GM19463 (cell line): Measurements from ENCODE around the gene CABLES2.

ENCODE experiments used
- ATAC-seq: cut with Tn5 transposase; IDR thresholded peaks from one replicate; pipeline ENCODE4 v1.9.1; 2021; ENCODE audit warnings: mild to moderate bottlenecking, moderate library complexity; ENCODE audit not compliant: unreplicated experiment

Gene CABLES2

DNA sequence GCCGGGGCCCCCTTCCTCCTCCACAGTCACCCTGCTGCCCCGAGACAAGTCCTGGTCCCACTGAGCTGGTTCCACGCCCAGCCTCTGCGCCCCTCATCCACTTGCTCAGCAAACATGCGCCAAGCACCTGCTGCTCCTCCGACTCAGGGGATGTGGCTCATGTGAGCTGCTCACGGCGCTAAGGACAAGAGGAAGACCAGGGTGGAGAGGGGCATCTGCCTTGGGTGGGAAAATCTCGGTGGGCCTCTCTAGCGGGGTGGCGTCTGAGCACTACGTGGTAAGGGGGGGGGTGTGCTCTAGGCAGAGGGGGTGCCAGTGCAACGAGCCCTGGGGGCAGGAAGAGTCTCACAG, 44.5 kb downstream of the CABLES2 start:
- no peak for ATAC-seq

DNA sequence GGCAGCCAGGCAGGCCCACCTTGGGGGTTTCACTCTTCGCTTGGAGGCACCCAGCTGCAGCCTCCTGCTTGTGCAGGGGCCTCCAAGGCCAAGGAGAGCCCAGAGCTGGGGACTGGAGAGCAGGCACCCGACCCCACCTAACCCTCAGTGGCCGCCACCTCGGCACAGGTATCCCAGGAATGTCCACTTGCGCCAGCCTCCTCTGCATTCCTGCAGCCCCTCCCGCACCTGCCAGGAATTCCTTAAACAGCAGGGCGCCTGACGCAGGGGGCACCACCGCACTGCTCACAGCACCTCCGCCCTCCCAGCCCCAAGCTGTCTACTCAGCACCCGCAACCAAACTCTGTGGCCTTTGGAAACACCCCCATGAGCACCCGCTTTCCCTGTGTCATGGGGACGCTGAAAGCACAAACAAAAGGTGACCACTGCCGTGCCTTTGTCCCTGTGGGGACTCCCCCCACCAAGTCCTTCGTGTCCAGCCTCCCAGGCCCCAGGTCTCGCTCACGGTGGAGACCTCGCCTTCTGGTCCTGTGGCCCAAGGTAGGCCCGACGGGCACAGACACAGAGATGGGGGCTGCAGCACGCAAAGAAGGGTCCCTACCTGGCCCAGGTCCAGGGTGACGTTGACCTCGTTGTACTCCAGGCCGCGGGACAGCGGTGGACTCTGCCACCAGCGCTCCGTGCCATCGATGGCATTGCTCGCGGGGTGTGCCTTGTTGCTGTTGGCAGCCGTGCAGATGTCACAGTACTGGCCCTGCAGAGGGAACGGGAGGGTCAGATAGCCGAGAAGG, 45.1 kb downstream of the CABLES2 start:
- ATAC-seq: no peak

DNA sequence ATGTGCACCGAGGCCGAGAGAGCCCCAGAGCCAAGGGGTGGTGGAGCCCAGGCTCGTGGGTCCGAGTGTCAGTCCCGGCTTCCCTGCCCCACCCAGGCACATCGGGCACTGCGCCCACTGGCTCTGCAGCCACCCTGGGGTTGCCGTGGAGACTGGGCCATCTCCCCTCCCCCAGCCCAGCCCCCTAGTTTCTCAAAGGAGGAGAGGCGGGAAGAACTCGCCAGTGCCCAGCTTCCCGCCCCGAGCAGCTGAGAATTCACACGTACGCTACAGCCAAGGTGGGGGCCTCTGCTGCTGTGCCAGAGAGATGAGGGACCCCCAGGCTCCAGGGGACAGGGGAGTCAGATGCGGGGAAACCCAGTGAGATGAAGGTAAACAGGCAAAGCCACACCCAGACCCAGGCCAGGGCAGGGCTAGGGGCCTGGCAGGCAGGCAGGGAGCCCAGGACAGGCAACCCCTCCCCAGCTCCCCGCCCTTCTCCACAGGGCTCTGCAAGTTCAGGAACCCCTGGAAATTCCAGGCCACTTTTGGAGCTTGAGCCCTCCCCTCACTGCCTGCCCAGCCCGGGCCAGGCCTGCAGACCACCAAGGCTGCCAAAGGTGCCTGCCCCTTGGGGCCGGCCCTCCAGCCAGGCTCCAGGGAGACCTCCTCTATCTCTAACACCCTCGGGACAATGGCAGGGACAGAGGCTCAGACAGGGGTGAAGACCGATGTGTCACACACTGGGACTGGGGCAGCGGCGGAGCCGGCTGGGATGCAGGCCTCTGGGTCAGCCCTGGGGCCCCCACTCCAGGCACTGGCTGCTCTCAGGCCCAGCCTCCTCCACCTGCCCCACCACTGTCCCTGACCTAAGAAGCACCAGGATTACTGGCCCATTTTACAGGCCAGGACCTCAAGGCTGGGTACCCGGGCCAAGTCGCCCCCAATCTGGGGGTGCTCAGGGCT, 46.0 kb downstream of the CABLES2 start:
- ATAC-seq: no peak

DNA sequence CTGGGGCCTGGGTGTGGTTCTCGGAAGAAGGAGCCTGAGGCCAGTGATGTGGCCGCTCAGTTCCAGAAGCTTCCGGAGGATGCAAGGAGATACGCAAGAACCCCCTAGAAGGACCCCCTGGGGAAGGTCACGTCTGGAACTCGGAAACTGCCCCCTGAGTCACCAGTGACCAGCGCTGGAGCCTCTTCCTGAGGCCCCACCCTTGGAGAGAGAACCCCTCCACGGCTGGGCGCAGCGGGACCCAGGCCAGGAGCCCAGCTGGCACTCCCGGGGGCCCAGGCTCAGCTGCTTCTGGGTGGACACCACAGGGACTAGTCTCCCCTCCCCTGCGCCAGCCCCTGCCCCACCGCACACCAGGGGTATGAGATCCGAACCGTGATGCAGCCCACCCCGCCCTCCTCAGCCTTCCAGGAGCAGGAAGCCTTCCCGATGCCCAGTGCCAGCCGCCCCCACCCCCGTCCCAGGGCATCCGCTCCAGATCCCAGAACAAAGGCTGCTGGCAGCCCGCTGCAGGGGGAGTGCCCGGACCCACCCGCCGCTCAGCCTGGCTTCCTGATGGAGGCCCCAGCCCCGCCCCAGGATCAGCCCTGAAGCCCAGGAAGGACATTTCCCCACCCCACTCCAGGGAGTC, 47.5 kb downstream of the CABLES2 start:
- ATAC-seq: no peak

DNA sequence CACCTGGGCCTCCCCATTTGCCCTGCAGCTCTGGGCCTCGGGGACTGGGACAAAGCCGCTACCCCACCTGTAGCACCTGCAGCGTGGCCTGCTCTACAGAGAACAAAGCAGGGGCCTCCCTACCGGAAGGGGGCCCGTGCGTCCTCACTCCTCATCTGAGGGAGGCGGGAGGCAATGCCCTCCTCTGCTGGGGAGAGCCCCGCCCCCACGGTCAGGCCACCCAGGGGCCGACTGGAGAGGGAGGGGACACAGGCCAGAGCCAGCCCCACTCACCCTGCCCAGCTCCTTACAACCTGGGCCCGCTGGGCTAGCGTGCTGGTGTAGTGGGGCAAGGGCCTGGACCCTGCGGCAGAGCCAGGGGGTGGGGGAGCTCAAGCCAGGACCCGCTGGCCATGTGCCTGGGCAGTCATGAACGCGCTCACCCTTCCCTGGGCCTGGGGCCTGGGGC, 48.0 kb downstream of the CABLES2 start:
- no peak for ATAC-seq

DNA sequence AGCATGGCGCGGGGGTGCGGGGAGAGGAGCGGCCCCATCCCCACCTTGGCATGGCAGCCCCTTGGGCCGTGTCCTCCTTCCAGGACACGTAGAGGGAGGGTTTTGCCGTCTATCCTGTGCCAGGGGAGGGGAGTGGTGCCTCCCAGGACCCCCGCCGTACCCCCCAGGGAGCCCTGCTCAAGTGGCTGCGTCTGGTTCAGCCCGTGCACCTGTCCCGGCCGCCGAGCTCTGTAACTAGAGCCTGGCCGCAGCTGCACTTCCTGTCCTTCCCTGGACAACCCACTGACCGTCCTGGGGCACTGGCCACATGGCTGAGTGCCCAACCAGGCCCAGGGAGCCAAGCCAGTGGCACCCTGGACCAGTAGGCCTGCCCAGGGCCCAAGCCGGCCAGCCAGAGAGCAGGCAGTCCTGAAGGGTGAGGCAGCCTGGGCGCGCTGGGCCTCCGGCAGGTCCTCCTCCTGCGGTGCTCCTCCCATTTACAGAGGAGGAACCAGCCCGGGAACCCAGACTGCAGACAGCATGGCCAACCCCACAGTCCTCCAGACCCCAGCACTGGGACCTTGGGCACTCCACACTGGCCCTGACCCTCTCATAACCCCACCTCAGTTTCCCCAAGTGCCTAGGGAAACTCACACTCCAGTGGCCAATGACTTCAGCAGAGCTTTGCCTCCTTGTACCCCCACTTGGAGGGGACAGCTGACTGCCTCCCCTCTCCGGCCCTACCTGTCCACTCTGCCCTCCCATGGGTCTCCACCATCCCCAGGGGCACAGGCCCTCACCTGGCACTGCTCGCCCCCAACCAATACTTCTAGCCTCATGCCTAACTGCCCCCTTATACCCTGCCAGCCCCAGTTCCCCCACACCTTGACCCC, 48.7 kb downstream of the CABLES2 start:
- ATAC-seq: no peak

DNA sequence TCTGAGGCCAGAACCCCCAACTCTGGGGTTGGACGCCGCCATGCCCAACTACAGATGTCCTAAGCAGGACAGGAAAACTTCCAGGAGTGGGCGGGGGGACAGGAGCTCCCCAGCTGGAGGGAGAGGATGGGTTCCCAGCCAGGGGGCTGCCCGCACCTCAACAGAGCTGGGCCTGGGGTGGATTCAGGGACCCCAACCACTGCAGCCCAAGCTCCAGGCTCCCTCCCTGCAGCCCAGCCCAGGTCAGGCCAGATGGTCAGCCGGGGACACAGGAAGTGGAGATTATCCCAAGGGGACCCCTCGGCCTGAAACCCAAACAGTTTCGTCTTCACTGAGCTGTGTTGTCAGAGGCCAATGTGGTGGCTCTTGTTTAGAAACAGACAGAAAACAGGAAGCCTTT, 49.4 kb downstream of the CABLES2 start:
- no peak for ATAC-seq

DNA sequence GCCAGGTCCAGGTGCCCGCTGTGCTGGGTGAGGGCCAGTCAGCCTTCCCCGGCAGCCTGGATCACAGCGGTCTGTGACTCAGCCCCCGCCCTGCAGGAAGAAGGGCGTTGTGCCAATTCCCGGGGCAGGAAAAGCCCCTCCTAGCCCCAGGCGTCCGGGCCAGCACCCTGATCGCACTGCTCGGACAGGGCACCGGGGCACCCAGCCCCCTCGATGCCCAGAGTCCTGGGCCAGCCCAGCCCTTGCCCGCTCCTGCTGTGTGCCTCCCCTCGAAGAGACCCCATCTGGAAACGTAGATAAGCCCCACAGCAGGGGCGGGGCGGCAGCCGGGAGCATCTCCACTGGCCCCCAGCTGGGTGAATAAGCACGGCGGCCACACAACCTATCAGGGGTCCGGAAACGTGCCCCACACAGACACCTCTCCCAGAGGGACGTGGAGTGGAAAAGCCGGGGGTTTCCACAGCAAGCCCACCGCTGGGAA, 49.9 kb downstream of the CABLES2 start:
- ATAC-seq: no peak

DNA sequence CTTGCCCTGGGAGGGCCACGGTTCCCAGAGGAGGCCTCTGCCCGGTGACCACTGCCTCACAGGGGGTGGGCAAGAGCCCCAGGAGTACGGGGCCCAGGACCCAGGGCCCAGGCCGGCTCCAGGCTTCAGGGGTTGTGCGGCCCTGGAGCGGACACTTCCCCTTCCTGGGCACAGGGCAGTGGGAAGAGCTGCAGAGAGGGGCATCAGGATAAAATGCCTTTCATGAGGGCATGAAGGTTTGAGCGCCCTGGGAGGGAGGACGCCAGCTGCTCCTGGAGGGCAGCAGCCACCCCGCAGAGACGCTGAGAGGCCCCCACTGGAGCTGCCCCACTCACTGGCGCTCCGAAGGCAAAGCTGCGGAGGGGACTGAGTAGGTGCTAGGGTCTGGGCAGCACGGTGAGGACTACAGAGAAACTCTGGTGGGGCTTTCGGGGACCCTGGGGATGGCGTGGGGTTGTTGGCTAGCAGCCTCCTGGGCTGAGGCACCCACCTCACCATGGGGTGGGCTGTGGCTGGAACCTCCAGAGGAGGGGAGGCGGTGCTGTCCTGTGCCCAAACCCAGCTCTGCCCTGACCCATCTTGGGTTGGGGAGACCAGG, 50.4 kb downstream of the CABLES2 start:
- no peak for ATAC-seq

DNA sequence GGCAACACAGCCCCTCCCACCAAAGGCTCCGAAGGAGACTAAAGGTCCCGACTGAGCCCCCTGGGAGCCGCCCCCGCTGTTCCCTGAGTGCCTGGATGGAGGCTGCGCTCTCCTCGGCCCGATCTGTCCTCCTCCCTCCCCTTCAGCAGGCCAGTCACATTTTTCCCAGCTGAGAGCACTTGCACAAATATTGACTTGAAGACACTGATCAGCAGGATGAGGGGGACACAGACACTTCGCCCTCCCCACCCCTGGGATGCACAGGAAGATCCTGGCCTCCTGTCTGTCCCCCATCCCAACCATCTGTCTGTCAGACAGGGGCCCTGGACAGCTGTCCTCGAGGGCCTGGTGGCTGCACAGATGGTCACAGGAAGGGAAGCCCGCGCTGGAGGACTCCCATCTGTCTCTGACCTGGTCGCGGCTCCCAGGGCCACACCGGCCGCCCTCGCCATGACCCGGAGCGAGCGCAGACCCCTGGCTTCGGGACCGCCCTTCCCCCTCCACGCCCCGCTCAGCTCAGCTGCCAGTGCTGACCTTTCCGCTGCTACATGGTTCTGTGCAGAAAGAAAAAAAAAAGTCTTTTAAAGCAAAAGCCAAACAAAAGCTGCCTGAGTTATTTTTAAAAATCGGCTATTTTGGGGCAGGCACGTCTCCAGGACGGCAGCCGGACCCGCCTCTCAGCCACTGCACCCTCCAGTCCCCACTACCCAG, 51.1 kb downstream of the CABLES2 start:
- no peak for ATAC-seq

DNA sequence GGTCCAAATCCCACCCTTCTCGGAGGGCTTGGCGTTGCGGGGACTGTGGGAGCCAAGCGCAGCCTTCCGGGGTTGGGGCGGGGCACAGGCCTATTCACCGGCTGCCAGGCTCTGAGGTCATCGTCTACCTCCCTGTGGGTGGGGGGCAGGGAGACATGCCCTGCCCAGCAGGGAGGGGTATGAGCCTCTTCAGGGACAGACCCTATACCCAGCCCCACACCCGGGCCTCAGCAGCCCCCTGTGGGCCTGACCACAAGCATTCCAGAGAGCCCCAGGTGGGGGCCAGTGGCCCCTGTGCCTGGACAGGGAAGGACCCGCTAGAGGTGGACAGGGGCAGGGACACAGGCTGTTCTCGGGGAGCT, 51.6 kb downstream of the CABLES2 start:
- no peak for ATAC-seq

DNA sequence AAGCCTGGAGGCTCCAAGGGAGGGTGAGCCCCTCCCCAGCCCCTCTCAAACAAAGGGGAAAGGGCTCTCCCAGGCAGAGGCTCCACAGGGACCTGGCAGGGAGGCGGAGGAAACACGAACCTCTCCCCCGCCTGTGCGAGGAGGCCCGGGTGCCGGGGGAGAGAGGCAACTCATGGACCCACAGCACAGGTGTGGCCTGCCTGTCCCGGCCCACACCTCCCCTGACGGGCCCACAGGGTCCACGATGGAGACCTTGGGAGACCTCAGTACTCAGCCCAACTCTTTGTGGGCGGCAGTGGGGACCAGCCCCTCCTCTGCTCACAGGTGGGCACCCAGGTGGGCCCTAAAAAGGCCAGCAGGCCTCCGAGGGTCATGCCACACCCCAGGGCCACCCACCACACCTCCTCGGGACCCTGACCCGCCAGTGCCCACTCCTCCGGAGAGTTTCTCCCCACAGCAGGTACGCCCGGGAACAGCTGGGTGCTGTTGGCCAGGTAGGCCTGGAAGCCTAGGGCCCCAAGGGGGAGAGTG, 52.2 kb downstream of the CABLES2 start:
- no peak for ATAC-seq

DNA sequence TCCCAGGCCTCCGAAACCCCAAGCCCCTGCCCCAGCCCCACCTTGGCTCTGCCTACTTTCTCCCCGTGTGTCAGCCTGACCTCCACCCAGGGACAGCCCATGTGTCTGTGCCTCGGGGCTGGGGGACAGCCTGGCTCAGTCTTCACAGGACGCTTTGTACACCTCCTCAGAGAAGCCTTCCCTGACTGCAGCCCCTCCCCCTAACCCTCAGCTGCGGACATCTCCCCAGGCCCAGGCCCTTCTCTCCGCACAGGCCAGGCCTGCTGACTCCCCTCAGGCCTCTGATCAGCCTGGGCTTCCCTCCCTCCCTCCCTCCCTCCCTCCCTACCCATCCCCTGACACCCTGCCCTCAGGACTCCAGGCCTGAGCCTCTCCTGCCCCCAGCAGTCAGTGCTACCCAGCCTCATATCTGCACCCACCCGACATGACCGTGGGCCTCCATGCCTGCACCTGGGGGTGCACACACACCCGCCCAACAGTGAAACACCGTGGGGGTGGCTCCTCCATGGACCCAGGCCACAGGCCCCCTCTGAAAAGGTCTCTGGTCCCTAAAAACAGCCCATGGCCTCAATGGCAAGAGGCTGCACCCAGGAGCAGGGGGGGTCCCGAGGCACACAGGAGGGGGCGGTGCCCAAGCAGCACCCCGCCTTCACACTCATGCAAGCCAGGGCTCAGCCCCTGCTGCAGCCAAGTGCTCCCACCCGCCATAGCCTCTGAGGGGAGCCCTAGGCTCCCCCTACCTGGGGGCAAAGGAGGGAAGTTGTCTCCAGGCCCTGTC, 52.9 kb downstream of the CABLES2 start:
- no peak for ATAC-seq

DNA sequence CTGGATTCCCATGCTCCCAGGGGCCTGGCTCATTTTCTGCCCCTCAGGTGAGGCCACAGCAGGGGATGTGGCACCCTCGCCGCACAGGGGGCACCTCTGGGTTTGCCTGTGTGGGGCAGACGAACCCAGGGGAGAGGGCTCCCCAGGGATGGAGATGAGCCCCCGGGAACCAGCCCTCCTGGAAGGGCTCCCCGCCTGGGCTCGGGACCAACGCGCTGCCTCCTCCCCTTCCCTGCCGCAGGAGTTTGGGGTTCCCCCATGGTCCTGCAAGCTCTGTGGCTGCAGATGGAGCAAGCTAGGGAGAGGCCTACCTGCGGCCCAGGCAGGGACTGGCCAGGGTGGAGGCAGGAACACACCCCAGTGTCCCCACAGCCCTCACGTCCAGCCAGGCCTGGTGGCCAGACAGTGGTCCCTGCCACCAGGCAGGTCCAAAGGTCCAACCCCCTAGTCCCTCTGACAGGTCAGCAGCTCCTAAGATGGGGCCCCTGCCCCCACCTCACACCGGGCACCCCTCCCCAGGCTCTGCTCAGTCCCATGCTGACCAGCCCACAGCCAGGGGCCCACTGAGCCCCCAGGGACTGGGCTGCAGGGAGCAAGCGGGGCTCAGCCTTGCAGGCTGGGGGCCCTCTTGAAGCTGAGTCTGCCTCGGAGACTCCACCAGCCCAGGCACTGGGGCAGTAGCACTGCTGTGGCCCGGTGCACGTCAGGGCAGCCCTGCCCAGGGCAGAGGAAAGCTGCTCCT, 53.6 kb downstream of the CABLES2 start:
- no peak for ATAC-seq

DNA sequence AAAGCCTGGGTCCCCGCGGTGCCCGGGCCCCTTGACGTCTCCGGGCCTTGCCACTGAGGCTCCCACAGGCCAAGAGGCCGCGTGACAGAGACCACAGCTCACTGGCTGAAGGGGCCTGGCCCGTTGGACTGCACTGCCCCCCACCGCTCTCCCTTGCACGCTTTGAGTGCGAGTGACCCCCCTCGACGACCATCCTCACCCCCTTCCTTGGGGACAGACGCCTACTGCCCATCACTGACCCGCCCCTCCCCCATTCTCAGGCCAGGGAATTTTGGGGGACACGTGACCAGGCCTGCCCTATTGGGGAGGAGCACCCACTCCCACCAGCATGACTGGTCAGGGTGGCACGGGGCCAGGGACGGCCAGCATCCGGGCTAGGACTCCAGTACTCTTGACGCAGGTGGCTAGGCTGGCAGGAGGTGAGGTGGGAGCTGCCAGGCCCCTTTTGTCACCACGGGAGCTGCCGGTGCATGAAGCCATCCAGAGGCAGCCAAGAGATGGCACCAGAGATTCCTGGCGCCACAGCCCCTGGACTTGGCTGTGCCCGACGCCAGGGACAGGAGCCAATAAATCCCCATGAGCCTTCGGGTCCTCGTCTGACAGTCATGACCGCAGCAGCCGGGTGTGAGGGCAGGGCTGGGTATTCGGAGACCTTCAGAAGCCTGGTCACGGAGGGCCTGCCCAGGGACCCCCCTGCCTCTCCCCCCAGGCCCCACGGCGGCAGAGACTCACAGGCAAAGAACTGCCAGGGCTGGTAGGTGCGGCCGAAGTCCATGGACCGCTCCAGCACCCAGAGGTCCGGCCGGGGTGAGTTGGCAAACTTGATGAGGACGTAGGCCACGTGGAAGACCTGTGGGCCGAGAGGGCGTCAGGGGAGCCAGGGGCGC, 54.4 kb downstream of the CABLES2 start:
- ATAC-seq: no peak

DNA sequence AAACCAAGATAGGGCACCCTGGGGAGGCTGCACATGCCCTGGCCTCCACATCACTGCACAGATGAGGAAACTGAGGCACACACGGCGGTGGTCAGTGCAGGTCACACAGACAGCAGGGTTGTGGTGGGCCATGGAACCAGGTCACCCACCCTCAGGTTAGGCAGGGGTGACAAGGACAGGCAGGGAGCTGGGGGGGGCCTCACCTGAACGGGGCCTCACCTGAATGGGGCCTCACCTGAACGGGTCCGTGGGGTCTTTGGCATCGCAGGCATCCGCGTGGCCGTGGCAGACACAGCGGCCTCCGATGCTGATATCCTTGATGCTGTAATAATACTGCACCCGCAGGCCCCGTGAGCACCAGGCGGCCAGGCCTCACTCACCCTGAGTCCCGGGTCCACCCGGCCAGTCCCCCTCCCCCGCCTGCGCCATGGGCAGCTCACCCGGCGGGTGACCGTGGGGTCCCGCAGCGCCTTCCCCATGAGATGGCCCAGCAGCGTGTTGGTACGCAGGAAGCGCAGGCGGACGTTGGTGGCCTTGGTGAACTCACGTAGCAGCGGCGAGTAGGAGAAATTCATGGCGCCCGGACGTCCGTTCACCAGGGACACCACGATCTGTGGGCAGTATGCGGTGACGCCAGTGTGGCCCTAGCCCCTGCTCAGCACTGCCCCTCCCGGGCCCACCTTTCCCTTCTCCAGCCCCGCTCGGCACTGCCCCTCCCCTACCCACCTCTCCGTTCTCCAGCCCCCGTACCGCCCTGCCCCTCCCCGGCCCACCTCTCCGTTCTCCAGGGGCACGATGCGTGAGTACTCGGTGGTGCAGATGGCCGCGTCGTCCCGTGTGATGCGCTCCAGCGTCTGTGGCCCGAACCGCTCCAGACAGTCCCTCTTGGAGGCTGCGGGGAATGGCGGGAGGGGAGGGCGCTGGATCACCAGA, 55.4 kb downstream of the CABLES2 start:
- no peak for ATAC-seq
